NCI-H2081 (cell line): ENCODE data around the gene ADIPOR1.
A peak's percentile ranks its signal among the peaks of the same experiment; 100 is the strongest.
"Not testable (repeated sequence)": the region's sequence is repeated elsewhere in the genome, so short reads cannot be mapped to it uniquely, and the experiment has no call there.

Source experiments
- DNase-seq, 2 experiments: peaks; one replicate each; lab custom pipeline; 2025; lab: John Stamatoyannopoulos, UW

Gene ADIPOR1, protein sequence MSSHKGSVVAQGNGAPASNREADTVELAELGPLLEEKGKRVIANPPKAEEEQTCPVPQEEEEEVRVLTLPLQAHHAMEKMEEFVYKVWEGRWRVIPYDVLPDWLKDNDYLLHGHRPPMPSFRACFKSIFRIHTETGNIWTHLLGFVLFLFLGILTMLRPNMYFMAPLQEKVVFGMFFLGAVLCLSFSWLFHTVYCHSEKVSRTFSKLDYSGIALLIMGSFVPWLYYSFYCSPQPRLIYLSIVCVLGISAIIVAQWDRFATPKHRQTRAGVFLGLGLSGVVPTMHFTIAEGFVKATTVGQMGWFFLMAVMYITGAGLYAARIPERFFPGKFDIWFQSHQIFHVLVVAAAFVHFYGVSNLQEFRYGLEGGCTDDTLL

DNA sequence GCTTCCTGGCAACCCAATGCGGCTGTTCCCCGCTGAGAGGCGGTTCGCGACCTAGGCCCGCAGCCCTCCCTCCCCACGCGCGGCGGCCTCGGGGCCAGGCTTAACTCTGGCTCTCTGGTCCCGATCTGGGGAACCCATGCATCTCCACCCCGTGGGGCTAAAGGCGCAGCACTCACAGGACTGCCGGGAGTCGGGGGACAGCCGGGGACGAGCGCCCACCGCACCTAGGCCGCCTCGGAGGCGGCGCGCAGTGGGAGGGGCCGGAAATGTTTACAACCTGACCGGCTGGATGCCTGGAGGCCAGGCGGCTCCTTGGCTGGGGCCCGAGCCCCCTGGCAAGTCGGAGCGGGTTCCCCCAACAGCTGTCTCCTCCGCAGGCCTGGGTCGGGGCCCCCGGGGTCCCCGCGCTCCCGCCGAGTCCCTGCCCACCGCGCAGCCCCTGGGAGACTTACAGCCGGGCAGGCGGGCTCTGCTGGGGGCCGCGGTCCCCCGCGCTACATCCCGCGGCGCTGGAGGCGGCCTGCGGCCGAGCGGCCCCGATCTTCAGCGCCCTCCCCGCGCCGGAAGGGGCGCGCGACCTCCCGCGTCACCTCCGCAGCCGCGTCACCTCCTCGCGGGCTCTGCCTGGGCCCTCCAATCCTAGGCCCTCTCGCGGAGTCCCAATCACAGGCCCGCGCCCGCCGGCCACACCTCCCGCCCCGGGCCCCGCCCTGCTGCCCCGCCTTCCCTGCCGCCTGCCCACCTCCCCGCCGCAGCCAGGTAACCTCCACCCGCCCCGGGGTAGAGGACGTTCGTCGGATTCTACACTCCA lies at the start of gene ADIPOR1:
Gene ADIPOR1 (minus strand): TSS at position 580 of the 811 bp plus-strand sequence. CDS start 7,242 bp downstream, outside the sequence.
- DNase-seq: peak; percentile 93 to 94

DNA sequence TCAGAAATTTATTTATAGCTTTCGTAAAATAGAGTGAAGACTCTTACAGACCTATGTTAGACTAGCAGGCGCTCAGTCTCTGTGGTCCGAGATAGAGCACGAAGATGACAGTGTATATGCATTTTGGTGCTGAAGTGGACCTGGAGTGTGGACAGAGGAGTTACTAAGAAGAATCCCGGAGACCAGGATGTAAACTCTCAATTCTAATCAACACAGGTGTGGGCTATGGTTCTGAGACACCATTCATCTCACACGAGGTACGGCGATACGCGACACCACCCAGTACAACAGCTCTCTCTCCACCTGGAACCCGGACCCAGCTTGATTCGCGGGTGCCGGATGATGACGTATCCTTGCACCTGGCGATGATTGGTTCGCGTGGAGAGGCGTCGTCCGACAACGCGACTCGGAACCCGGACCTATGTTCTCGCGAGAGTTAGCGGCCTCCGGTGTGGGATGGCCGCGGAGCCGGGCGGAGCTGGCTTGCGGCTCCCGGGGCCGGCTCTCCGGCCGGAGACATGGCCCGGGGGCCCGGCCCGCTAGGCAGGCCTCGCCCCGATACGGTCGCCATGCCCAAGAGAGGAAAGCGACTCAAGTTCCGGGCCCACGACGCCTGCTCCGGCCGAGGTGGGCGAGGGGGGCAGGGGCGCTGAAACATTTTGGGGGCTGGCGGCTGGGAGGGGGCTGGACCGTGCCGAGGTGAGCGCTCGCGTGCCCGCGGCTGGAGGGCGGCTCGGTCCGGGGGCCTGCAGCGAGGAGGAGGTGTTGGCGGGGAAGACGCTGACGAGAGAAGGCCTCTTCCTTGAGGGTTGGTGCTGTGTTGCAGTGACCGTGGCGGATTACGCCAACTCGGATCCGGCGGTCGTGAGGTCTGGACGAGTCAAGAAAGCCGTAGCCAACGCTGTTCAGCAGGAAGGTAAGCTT lies 49.1 kb upstream of the ADIPOR1 start, which contains the start of gene TMEM183A:
Gene TMEM183A (plus strand): TSS at position 427 of the 924 bp plus-strand sequence. CDS start 92 bp downstream, at position 519.
- peak; percentile 98 to 99 for DNase-seq

DNA sequence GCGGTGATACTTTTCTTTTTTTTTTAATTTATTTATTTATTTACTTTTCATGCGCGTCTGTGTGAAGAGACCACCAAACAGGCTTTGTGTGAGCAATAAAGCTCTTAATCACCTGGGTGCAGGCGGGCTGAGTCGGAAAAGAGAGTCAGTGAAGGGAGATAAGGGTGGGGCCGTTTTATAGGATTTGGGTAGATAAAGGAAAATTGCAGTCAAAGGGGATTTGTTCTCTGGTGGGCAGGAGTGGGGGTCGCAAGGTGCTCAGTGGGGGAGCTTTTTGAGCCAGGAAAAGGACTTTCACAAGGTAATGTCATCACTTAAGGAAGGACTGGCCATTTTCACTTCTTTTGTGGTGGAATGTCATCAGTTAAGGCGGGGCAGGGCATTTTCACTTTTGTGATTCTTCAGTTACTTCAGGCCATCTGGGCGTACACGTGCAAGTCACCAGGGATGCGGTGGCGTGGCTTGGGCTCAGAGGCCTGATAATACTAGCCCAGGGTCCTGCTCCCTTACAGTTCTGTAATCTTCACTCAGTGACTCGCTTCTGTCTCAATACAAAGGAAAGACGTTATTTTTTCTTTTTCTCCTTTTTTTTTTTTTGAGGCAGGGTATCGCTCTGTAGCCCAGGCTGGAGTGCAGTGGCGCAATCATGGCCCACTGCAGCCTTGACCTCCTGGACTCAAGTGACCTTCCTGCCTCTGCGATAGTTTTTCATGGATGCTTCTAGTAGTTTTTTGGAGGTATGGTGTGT lies 47.5 kb upstream of the ADIPOR1 start:
- DNase-seq: not testable (repeated sequence)

DNA sequence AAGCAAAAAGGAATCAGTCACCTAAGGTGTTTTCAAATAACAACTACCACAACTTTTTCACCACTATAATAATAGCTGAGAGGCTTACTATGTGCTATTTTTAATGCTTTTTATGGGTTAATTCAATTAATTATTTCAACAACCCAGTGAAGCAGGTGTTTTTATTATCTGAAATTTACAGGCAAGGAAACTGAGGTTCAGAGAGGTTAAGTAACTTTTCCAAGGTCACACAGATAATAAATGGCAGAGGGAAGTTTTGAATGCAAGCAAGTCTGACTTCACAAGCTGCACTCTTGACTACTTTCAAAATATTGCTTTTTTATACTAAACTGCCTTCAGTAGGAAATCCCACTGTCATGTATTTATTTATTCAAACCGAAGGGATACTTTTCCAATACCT lies 44.8 kb upstream of the ADIPOR1 start:
- no peak for DNase-seq

DNA sequence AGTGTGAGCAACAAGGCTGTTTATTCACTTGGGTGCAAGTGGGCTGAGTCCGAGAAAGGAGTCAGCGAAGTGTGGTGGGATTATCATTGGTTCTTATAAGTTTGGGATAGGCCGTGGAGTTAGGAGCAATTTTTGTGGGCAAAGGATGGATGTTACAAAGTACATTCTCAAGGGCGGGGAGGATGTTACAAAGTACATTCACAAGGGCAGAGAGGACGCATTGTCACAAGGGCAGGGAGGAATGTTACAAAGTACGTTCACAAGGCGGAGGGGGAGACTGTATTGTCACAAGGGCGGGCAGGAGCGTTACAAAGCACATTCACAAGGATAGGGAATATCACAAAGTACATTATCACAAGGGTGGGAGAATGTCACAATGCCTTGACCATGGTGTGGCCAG lies 43.9 kb upstream of the ADIPOR1 start:
- DNase-seq: no peak

DNA sequence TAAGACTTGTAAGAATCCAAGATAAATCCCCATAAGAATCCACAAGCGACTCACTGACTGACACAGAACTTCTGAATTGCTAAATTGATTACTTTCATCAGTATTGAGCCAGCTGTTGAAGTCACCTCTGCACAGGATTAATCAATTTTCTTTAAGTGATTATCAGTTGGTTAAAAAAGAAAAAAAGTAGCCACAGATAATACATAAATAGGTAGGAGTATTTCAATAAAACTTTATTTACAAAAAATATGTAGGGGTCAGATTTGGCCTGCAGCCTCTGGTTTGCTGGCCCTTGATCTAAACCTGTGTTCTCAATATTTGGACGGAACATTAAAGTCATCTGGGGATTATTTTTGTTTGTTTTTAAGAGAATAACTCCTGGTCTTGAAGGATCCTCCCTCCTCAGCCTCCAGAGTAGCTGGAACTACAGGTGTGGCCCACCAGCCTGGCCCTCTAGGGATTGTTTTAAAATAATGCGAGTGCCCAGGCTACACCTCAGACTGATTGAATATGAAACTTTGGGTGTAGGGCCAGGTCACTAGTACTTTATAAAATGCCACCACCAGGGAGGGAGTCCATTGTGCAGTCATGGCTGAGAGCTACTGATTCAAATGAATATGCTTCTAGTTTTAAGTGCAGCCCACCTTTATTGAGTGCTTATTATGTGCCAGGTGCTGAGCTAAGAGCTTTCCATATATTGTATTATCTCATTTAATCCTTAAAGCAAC lies 42.3 kb upstream of the ADIPOR1 start:
- DNase-seq: no peak

DNA sequence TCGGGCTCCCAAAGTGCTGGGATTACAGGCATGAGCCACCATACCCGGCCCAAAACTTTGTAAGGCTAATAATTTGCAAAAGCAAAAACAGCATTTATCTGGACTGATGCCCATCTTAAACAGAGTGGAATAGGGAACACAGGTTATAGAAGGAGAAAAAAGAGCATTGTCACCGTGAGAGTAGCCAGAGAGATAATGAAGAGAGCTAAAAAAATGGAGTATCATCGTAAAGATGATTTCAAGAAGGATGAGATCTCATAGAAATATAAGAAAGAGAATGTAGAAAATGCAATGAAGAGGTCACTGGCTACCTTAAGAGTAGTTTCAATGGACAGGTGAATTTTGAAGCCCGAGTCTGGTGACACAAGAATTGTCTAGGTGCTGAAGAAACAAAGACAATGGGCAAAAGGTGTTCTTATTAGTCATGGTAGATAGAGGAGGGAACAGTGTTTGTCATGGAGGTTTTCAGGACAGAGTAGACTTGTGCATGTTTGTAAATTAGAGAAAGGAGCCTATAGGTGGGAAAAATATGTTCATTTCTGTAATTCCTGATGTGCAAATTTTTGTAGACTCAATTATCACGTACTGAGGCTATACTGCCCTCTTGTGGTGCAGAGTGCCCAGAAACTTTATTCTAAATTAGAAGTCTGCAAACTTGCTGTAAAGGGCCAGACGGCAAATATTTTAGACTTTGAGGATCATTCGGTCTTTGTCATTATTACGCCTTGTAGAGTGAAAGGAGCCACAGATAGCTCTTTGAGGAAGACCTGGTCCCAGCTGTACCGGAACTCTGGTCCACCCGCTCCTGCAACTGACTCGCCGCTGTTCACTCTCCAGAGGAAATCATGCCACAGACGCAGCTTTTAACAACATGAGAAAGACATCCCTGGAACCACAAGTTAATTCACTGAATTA lies 41.0 kb upstream of the ADIPOR1 start:
- peak; percentile 60 to 74 for DNase-seq

DNA sequence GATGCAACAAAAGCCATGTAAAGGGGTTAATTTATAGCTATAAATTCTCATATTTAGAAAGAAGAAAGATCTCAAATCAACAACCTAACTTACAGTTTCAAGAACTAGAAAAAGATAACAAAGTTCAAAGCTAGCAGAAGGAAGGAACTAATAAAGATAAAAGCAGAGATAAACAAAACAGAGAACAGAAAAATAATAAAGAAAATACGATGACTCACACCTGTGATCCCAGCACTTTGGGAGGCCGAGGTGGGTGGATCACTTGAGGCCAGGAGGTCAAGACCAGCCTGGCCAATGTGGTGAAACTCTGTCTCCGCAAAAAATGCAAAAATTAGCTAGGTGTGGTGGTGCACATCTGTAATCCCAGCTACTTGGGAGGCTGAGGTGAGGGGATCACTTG lies 36.6 kb upstream of the ADIPOR1 start:
- DNase-seq: no peak

DNA sequence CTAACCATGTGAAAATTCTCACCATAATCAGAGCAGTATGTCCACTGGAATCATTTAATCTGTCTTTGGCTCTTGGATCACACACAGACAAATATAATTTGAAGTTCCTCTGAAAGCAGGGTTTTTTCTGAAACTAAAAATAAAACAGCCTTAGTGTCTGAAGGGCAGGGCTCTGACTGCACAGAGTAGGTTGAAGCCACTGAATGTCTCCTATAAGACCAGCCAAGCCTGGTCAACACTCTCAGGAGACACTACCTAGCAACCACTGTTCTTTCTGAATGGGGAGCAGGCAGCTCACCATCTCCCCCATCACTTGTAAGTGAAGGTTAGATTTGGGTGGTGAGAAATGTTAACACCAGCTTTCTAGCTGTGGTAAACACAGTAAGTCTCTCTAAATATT lies 33.0 kb upstream of the ADIPOR1 start:
- DNase-seq: no peak

DNA sequence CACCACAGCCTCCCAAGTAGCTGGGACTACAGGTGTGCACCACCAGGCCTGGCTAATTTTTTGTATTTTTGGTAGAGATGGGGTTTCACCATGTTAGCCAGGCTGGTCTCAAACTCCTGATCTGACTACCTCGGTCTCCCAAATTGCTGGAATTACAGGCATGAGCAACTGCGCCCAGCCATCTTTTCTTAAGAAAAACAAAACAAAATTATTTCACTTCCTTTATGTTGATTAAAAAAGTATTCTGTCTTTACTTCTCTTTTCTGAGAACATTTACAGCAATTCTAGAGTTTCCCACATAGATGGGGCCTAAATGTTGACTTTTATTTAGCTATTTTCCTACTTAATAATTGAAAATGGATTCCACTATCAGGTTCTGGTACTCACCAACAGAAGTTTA lies 31.8 kb upstream of the ADIPOR1 start:
- no peak for DNase-seq

DNA sequence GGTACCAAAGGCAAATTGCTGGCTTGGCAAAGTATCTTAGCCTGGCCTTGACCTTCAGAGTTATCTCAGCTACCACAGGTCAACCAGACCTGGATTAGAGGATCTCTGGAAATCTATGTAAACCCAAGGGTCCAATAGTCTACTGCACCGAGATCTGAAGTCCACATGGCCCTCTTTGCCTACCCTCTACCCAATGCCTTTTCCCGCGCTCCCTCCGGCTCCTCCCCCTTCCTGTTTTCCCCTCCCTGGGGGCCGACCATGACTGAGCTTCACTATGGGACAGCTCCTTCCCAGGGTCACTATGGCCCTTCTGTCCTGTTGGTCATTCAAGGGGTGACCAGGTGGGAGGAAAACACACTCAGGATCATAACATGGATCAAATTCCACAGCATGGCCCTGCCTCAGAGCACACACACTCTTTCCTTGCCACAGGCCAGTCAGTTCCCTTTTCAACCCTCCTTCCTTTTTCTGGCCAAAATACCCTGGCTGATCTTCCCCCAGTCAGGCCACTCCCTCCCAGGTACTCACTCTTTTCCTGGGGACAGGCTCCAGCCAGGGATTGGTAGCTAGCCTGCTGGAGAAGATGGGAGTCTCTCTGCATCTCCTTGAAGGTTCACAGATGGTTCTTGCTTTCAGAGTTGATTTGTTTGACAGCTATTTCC lies 29.9 kb upstream of the ADIPOR1 start:
- DNase-seq: no peak

DNA sequence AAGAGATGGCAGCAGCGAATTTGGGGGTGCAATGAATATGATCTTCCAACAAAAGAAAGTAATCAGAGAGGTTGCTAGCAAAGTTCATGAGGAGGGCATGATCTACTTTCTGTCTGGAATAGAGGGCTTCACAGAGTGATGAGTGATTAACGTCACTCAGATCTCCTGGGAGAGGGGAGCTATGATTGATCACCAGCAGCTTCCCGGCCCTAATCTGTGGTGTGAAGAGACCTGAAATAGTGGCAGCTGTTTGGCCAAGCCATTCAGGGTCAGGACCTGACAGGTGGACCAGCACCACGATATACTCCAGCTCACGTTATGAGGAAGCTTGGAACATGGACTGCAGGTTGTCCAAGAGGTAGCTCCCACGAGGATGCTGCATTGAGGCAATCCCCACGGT lies 29.1 kb upstream of the ADIPOR1 start:
- no peak for DNase-seq

DNA sequence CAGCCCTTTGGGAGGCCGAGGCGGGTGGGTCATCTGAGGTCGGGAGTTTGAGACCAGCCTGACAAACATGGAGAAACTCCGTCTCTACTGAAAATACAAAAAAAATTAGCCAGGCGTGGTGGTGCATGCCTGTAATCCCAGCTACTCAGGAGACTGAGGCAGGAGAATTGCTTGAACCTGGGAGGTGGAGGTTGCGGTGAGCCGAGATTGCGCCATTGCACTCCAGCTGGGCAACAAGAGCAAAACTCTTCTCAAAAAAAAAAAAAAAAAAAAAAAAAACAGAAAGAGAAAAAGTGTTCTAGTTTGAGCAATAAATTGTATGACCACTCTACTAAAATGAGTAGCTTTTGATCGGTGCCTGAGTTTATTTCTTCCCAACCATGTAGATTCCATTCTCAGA lies 28.0 kb upstream of the ADIPOR1 start:
- DNase-seq: not testable (repeated sequence)

DNA sequence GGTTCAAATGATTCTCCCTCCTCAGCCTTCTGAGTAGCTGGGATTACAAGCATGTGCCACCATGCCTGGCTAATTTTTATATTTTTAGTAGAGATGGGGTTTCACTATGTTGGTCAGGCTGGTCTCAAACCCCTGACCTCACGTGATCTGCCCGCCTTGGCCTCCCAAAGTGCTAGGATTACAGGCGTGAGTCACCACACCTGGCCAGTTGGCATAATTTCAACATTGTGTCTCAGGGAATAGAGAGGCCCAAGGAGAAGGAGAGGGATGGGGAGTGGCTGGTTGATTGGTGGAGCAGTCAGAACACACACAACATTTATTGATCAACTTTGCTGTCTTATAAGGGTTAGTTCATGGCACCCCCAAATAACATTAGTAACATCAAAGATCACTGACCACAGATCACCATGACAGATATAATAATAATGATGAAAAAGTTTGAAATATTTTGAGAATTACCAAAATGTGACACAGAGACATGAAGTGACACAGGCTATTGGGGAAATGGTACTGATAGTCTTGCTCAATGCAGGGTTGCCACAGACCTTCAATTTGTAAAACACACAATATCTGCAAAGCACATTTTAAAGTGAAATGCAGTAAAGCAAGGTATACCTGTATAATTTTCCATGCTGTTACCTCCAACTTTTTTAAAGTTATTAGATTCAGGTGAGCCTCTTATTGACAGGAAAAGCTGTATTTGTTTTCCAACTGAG lies 24.8 kb upstream of the ADIPOR1 start:
- no peak for DNase-seq

DNA sequence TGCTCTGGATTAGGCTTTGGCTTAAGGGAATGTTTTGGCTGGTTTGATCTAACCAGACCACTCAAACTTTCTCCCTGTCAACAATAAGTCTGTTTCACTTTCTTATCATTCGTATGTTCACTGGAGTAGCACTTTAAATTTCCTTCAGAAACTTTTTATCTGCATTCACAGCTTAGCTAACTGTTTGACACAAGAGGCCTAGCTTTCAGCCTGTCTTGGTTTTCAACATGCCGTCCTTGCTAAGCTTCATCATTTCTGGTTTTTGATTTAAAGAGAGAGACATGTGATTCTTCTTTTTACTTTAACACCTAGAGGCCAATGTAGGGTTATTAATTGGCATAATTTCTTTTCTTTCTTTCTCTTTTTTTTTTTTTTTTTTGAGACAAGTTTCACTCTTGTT lies 23.8 kb upstream of the ADIPOR1 start:
- no peak for DNase-seq

DNA sequence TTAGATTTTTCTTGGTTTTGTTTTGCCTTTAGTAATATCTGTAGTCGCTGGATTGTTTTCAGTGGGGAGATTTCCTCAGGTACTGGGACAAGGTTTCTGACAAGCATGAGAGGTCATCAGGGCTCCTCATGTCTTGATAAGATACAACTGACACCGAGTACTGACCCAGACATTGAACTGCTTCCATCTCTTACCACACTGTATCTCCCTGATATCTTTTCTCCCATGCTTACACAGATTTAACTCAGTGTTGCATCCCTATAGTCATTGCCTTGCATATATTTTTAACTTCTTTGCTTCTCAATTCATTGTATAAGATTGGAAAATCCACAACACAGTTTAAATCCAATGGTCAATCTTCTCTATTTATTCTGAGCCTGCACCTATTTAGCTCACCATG lies 21.3 kb upstream of the ADIPOR1 start:
- DNase-seq: no peak

DNA sequence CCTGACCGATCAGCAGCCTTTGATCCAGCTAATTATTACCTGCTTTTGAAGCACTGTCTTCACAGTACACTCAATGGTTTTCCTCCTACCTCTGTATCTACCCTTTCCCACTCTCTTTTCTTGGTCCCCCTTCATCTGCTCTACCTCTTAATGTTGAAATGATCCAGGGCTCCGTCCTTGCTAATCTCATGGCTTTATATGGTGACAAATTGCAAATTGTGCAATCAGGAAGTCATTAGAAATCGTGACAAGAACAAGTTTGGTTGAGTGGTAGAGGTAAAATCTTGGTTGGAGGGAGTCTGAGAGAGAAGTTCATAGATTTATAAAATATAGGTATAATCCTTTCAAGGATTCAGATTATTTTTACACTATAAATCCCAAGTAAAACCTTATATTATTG lies 18.5 kb upstream of the ADIPOR1 start:
- no peak for DNase-seq

DNA sequence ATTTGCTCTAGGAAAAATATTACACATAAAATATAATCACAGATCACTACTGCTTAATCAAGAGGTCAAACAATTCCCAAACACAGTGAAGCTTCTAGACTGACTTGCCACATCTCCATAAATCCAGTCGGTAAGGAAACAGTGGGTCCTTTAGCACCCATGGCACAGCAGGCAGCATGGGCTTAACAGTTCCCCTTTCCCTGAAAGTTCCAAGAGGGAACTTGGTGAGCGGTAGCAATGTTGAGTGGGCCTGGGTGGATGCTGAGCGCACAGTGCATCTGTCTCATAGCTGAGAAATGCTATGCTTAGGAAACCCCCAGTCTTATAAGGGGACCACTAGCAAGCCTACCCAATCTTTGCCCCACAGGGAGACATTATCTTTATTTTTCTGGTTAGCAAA lies 16.7 kb upstream of the ADIPOR1 start:
- DNase-seq: no peak
